Neural progenitor cell (in vitro differentiated cells): ENCODE results near the gene AKAP8. TPM values are rescaled to one million over a fixed set of nuclear protein-coding genes. Genes with fewer than 3 reads are reported as not detected.

Experiments
- DNase-seq: peaks from one replicate; pipeline ENCODE4 v3.0.0-alpha.2; 2016; ENCODE audit warnings: low spot score
- H2AFZ ChIP-seq: fragments of 200-600 bp; sonication (generic); replicated peaks from 2 replicates; pipeline ENCODE4 v1.6.1; 2016; ENCODE audit warnings: antibody characterized with exemption
- H3F3A ChIP-seq: fragments of 200-600 bp; sonication (generic); 2 replicates; pipeline ENCODE4 v1.6.1; 2016; ENCODE audit warnings: antibody characterized with exemption, low read depth
- H3K27ac ChIP-seq: fragments of 200-600 bp; sonication (generic); 2 replicates; pipeline ENCODE4 v1.5.1; 2016; ENCODE audit warnings: mild to moderate bottlenecking
- H3K27me3 ChIP-seq: fragments of 200-600 bp; sonication (generic); 2 replicates; pipeline ENCODE4 v1.6.1; 2016; ENCODE audit warnings: mild to moderate bottlenecking, moderate library complexity
- H3K36me3 ChIP-seq: fragments of 200-600 bp; sonication (generic); 2 replicates; pipeline ENCODE4 v1.5.1; 2016
- H3K4me1 ChIP-seq: fragments of 200-600 bp; sonication (generic); 2 replicates; pipeline ENCODE4 v1.6.1; 2016; ENCODE audit warnings: mixed run types
- H3K4me2 ChIP-seq: fragments of 200-600 bp; sonication (generic); 2 replicates; pipeline ENCODE4 v1.6.1; 2016
- H3K4me3 ChIP-seq: fragments of 200-600 bp; sonication (generic); 2 replicates; pipeline ENCODE4 v1.5.1; 2016
- H3K79me2 ChIP-seq: fragments of 200-600 bp; sonication (generic); 2 replicates; pipeline ENCODE4 v1.6.1; 2016; ENCODE audit warnings: low read depth
- H3K9ac ChIP-seq: fragments of 200-600 bp; sonication (generic); 2 replicates; pipeline ENCODE4 v1.6.1; 2016
- H3K9me3 ChIP-seq: fragments of 200-600 bp; sonication (generic); 2 replicates; pipeline ENCODE4 v1.5.1; 2016; ENCODE audit warnings: low read depth
- H4K20me1 ChIP-seq: fragments of 200-600 bp; sonication (generic); 2 replicates; pipeline ENCODE4 v1.6.1; 2016; ENCODE audit warnings: low read depth
- H3K27ac Mint-ChIP-seq: 3 replicates; pipeline ENCODE4 v1.8.0; 2021; ENCODE audit warnings: mixed read lengths
- H3K27me3 Mint-ChIP-seq: 2 replicates; pipeline ENCODE4 v1.8.0; 2022; ENCODE audit warnings: low read depth, mild to moderate bottlenecking, inconsistent platforms, moderate library complexity, mixed read lengths; ENCODE audit not compliant: insufficient read depth
- H3K36me3 Mint-ChIP-seq: 3 replicates; pipeline ENCODE4 v1.8.0; 2021; ENCODE audit warnings: mixed read lengths
- H3K4me1 Mint-ChIP-seq: 3 replicates; pipeline ENCODE4 v1.8.0; 2021; ENCODE audit warnings: mixed read lengths
- H3K4me3 Mint-ChIP-seq: 3 replicates; pipeline ENCODE4 v1.8.0; 2021; ENCODE audit warnings: mild to moderate bottlenecking, moderate library complexity, mixed read lengths
- H3K9me3 Mint-ChIP-seq: 3 replicates; pipeline ENCODE4 v1.8.0; 2020; ENCODE audit warnings: mixed read lengths
- CTCF ChIP-seq: fragments of 200-600 bp; sonication (generic); IDR thresholded peaks from 2 replicates; pipeline ENCODE4 v1.5.1; 2017; ENCODE audit warnings: antibody characterized with exemption, mild to moderate bottlenecking
- EZH2 ChIP-seq: fragments of 200-600 bp; sonication (generic); IDR thresholded peaks from 2 replicates; pipeline ENCODE4 v1.6.1; 2017; ENCODE audit warnings: antibody characterized with exemption, mild to moderate bottlenecking, moderate library complexity
- EZH2phosphoT487 ChIP-seq: fragments of 200-600 bp; sonication (generic); IDR thresholded peaks from 2 replicates; pipeline ENCODE4 v1.6.1; 2017; ENCODE audit warnings: antibody characterized with exemption
- total RNA-seq: library from RNA; depleted of rRNA; stranded (reverse); fragments of >200 nt; gene quantifications from 2 replicates; pipeline ENCODE4 v1.2.3, GENCODE V29; 2015; ENCODE audit warnings: low replicate concordance

AKAP8 gene
- total RNA-seq, 1 donor from 2014 or later, result 20.1 TPM

- H3K27ac ChIP-seq, result no peak overlapping the region
- DNase-seq, result peak; percentile 40
- H3K9me3 ChIP-seq, result no peaks in the 10 kb centered on the region
- no peak overlapping the region for H3K9ac ChIP-seq
- no peaks in the 10 kb centered on the region for H3K36me3 ChIP-seq
- H4K20me1 ChIP-seq, result peaks cover 100% of the 10 kb centered on the region
- H3K4me1 ChIP-seq, result peaks cover 13% of the 10 kb centered on the region
- no peak overlapping the region for H3K4me3 ChIP-seq
- no peak overlapping the region for H2AFZ ChIP-seq
- no peak for TF ChIP-seq EZH2phosphoT487
- no peak for TF ChIP-seq EZH2
- no peak for TF ChIP-seq CTCF
- H3K4me1 Mint-ChIP-seq, result peaks cover 60% of the 10 kb centered on the region
- peaks cover 16% of the 10 kb centered on the region for H3K36me3 Mint-ChIP-seq
- H3K27me3 ChIP-seq, result no peaks in the 10 kb centered on the region
- H3K79me2 ChIP-seq, result peaks cover 100% of the 10 kb centered on the region
- H3K27me3 Mint-ChIP-seq, result peaks cover 5% of the 10 kb centered on the region
- peak overlapping the region; percentile 24 for H3K4me3 Mint-ChIP-seq
- no peak overlapping the region for H3K27ac Mint-ChIP-seq
- peaks cover 4% of the 10 kb centered on the region for H3K9me3 Mint-ChIP-seq
- H3F3A ChIP-seq, result peaks cover 7% of the 10 kb centered on the region
- peak overlapping the region; percentile 65 for H3K4me2 ChIP-seq
Observed at GRCh38 chr19:15324791-15325519, 54.6 kb downstream of the AKAP8 start.

- Histone ChIP-seq H3K27ac (no peak overlapping the region), H3K79me2 (peaks cover 100% of the 10 kb centered on the region), H2AFZ (no peak overlapping the region), H4K20me1 (peaks cover 100% of the 10 kb centered on the region), H3K9me3 (no peaks in the 10 kb centered on the region), H3K9ac (no peak overlapping the region), H3K4me1 (peaks cover 13% of the 10 kb centered on the region), H3K4me2 (no peak overlapping the region), H3K27me3 (no peaks in the 10 kb centered on the region), H3K4me3 (no peak overlapping the region), H3F3A (peaks cover 7% of the 10 kb centered on the region), H3K36me3 (no peaks in the 10 kb centered on the region)
- Mint-ChIP-seq H3K4me1 (peaks cover 53% of the 10 kb centered on the region), H3K36me3 (peaks cover 10% of the 10 kb centered on the region), H3K4me3 (no peak overlapping the region), H3K9me3 (peaks cover 4% of the 10 kb centered on the region), H3K27me3 (peaks cover 5% of the 10 kb centered on the region), H3K27ac (no peak overlapping the region)
- no peak for TF ChIP-seq CTCF
- no peak for TF ChIP-seq EZH2phosphoT487
- no peak for TF ChIP-seq EZH2
- DNase-seq, result no peak
Observed at GRCh38 chr19:15323496-15324235, 55.9 kb downstream of the AKAP8 start.

GRCh38 chr19:15321739-15322138, 57.8 kb downstream of the AKAP8 start:
- Mint-ChIP-seq H3K36me3 (peaks cover 15% of the 10 kb centered on the region), H3K27ac (no peak overlapping the region), H3K9me3 (peaks cover 4% of the 10 kb centered on the region), H3K4me1 (peaks cover 48% of the 10 kb centered on the region), H3K4me3 (no peak overlapping the region), H3K27me3 (peaks cover 5% of the 10 kb centered on the region)
- DNase-seq, result no peak
- Histone ChIP-seq H3K4me2 (no peak overlapping the region), H3K9ac (no peak overlapping the region), H3F3A (peaks cover 7% of the 10 kb centered on the region), H4K20me1 (peaks cover 100% of the 10 kb centered on the region), H3K4me3 (no peak overlapping the region), H3K4me1 (peaks cover 18% of the 10 kb centered on the region), H3K36me3 (no peaks in the 10 kb centered on the region), H3K27me3 (no peaks in the 10 kb centered on the region), H3K9me3 (no peaks in the 10 kb centered on the region), H3K27ac (no peak overlapping the region), H2AFZ (no peak overlapping the region), H3K79me2 (peaks cover 100% of the 10 kb centered on the region)
- no peak for TF ChIP-seq EZH2
- TF ChIP-seq CTCF, result no peak
- TF ChIP-seq EZH2phosphoT487, result no peak
